GM18861 (cell line): ENCODE data around the gene MAGEA1.
"Not testable (repeated sequence)": the region's sequence is repeated elsewhere in the genome, so short reads cannot be mapped to it uniquely, and the experiment has no call there.

Source experiments
- ATAC-seq: cut with Tn5 transposase; IDR thresholded peaks from one replicate; pipeline ENCODE4 v1.9.1; 2021; ENCODE audit not compliant: unreplicated experiment

Gene MAGEA1

GRCh38 chrX:153179131-153179530 is at the start of gene MAGEA1:
TSS of gene MAGEA1 (plus strand) at chrX:153179284. CDS start at chrX:153182390, 3,106 bp downstream.
- ATAC-seq: no peak

- ATAC-seq: not testable (repeated sequence)
Measured at GRCh38 chrX:153132924-153133323, 46.2 kb upstream of the MAGEA1 start.

- ATAC-seq: not testable (repeated sequence)
Measured at GRCh38 chrX:153139074-153139473, 40.0 kb upstream of the MAGEA1 start.

GRCh38 chrX:153146288-153146687 is 32.8 kb upstream of the MAGEA1 start:
- not testable (repeated sequence) for ATAC-seq

GRCh38 chrX:153153516-153153915 is 25.6 kb upstream of the MAGEA1 start:
- ATAC-seq: no peak

GRCh38 chrX:153157450-153157849 is 21.6 kb upstream of the MAGEA1 start:
- ATAC-seq: no peak

GRCh38 chrX:153158319-153158718 is 20.8 kb upstream of the MAGEA1 start:
- ATAC-seq: no peak

GRCh38 chrX:153161952-153162351 is 17.1 kb upstream of the MAGEA1 start:
- no peak for ATAC-seq

- ATAC-seq: no peak
Measured at GRCh38 chrX:153164733-153165132, 14.4 kb upstream of the MAGEA1 start.

- ATAC-seq: not testable (repeated sequence)
Measured at GRCh38 chrX:153168423-153168822, 10.7 kb upstream of the MAGEA1 start.

GRCh38 chrX:153181822-153182221 is 2.7 kb downstream of the MAGEA1 start:
- ATAC-seq: no peak

GRCh38 chrX:153184787-153185186 is 5.7 kb downstream of the MAGEA1 start:
- ATAC-seq: no peak

GRCh38 chrX:153190381-153190780 is 11.3 kb downstream of the MAGEA1 start:
- ATAC-seq: no peak

- no peak for ATAC-seq
Measured at GRCh38 chrX:153200462-153200861, 21.4 kb downstream of the MAGEA1 start.

GRCh38 chrX:153206425-153207046 is 27.5 kb downstream of the MAGEA1 start:
- ATAC-seq: no peak

GRCh38 chrX:153209347-153209746 is 30.3 kb downstream of the MAGEA1 start:
- ATAC-seq: no peak

- ATAC-seq: peak; percentile 60
Measured at GRCh38 chrX:153214934-153215333, 35.9 kb downstream of the MAGEA1 start.

GRCh38 chrX:153216926-153217325 is 37.8 kb downstream of the MAGEA1 start:
- ATAC-seq: no peak

- ATAC-seq: no peak
Measured at GRCh38 chrX:153225438-153226098, 46.5 kb downstream of the MAGEA1 start.

GRCh38 chrX:153226344-153227185 is 47.5 kb downstream of the MAGEA1 start:
- ATAC-seq: no peak
